Gastrocnemius medialis (tissue), 4 donors: ENCODE data around the gene LACRT.

ENCODE experiments used
- POLR2A ChIP-seq, 2 donors: fragments of 450-650 bp; IDR thresholded peaks; one replicate each; pipeline ENCODE4 v1.6.1; 2017; ENCODE audit warnings: antibody characterized with exemption in 2 of 2, mild to moderate bottlenecking in 2 of 2, moderate library complexity in 2 of 2
- TF ChIP-seq, protein P1 (sequence below), 5 experiments: fragments of 450-650 bp in 3 of 5; fragments of 200-600 bp in 2 of 5; sonication (generic) in 2 of 5; IDR thresholded peaks in 4 of 5; conservative IDR thresholded peaks in 1 of 5; 1 replicate in 4 of 5; 2 replicates in 1 of 5; pipeline ENCODE4 v1.5.1; 2016 to 2019; ENCODE audit warnings: antibody characterized with exemption in 5 of 5, mild to moderate bottlenecking in 3 of 5, moderate library complexity in 3 of 5

DNA sequence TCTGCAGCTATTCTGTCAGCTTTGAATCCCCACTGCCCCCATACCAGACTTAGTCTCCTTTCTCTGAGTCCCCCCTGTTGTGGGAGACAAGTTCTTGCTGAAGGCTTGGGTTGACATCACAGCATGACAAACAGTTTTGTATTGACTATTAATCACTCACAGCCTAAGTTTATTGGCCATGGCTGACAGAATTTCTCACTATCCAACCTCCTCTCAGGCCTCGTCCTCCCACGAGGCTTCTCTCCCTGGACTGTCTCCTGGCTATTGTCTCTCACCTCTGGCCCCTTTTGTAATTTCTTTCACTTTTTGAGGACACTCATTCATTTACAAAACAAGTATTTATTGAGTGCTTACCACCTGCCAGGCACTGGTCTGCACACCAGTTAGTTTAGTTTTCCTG, 48.7 kb upstream of the LACRT start:
- TF ChIP-seq, protein P1, sequence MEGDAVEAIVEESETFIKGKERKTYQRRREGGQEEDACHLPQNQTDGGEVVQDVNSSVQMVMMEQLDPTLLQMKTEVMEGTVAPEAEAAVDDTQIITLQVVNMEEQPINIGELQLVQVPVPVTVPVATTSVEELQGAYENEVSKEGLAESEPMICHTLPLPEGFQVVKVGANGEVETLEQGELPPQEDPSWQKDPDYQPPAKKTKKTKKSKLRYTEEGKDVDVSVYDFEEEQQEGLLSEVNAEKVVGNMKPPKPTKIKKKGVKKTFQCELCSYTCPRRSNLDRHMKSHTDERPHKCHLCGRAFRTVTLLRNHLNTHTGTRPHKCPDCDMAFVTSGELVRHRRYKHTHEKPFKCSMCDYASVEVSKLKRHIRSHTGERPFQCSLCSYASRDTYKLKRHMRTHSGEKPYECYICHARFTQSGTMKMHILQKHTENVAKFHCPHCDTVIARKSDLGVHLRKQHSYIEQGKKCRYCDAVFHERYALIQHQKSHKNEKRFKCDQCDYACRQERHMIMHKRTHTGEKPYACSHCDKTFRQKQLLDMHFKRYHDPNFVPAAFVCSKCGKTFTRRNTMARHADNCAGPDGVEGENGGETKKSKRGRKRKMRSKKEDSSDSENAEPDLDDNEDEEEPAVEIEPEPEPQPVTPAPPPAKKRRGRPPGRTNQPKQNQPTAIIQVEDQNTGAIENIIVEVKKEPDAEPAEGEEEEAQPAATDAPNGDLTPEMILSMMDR (IDR thresholded peaks at IDR 0.05 in 4 of 5, conservative IDR thresholded peaks at IDR 0.05 in 1 of 5) = no peak
- TF ChIP-seq POLR2A (IDR thresholded peaks at IDR 0.05) = no peak
